ENCODE data around the gene PRCC.

- no peak for TF ChIP-seq POLR2A (IDR thresholded peaks at IDR 0.05)
- TF ChIP-seq, protein P1, sequence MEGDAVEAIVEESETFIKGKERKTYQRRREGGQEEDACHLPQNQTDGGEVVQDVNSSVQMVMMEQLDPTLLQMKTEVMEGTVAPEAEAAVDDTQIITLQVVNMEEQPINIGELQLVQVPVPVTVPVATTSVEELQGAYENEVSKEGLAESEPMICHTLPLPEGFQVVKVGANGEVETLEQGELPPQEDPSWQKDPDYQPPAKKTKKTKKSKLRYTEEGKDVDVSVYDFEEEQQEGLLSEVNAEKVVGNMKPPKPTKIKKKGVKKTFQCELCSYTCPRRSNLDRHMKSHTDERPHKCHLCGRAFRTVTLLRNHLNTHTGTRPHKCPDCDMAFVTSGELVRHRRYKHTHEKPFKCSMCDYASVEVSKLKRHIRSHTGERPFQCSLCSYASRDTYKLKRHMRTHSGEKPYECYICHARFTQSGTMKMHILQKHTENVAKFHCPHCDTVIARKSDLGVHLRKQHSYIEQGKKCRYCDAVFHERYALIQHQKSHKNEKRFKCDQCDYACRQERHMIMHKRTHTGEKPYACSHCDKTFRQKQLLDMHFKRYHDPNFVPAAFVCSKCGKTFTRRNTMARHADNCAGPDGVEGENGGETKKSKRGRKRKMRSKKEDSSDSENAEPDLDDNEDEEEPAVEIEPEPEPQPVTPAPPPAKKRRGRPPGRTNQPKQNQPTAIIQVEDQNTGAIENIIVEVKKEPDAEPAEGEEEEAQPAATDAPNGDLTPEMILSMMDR (IDR thresholded peaks at IDR 0.05), result peak in 3 of 5 experiments; percentile 14 to 55 (median 25)
Observed at GRCh38 chr1:156751757-156752481, 15.4 kb upstream of the PRCC start.
